HepG2 (cell line): ENCODE measurements around the gene TSNAX. TPM values are rescaled to one million over a fixed set of nuclear protein-coding genes. Genes with fewer than 3 reads are reported as not detected.

Experiments used
- ARID5B ChIP-seq: IDR thresholded peaks from 2 replicates; pipeline ENCODE4 v1.4.0; 2020; ENCODE audit warnings: mild to moderate bottlenecking, missing genetic modification reagents
- ISL2 ChIP-seq: sonication (generic); formaldehyde crosslinking; IDR thresholded peaks from 2 replicates; pipeline ENCODE4 v1.5.0; 2020; ENCODE audit warnings: missing genetic modification reagents
- MLX ChIP-seq: IDR thresholded peaks from 2 replicates; pipeline ENCODE4 v1.6.1; 2016
- SRSF1 ChIP-seq: fragments of 200-400 bp; formaldehyde crosslinking; optimal IDR thresholded peaks from 2 replicates; pipeline ENCODE3; 2017; ENCODE audit warnings: mild to moderate bottlenecking, low read depth, low read length, moderate library complexity
- ZBTB20 ChIP-seq: sonication (generic); formaldehyde crosslinking; IDR thresholded peaks from 2 replicates; pipeline ENCODE4 v1.8.1; 2023; ENCODE audit warnings: missing genetic modification reagents, low read depth, mild to moderate bottlenecking, borderline replicate concordance
- ZBTB40 ChIP-seq, 2 experiments: fragments of 450-650 bp in 1 of 2; sonication (generic) in 1 of 2; formaldehyde crosslinking in 1 of 2; IDR thresholded peaks; 2 replicates each; pipeline versions ENCODE4 v1.6.1 to v1.8.0; 2016 to 2022; ENCODE audit warnings: antibody characterized with exemption in 1 of 2, mild to moderate bottlenecking in 1 of 2, missing genetic modification reagents in 1 of 2
- ZNF484 ChIP-seq: sonication (generic); formaldehyde crosslinking; IDR thresholded peaks from 2 replicates; pipeline ENCODE4 v1.5.1; 2020; ENCODE audit warnings: mild to moderate bottlenecking, low read depth, missing genetic modification reagents, borderline replicate concordance
- polyA plus RNA-seq, 8 experiments: library from polyadenylated mRNA; depleted of rRNA in 3 of 8; stranded (reverse) in 7 of 8; unstranded in 1 of 8; fragments of >200 nt; fragmentation: Illumina TruSeq in 4 of 8; extraction: Trizol in 4 of 8; gene quantifications; 2 replicates each; pipeline versions ENCODE4 v1.2.1 to v1.2.3, GENCODE V29; 2011 to 2016; ENCODE audit warnings: low read depth in 4 of 8, missing spikeins in 1 of 8, mixed read lengths in 1 of 8; ENCODE audit not compliant: insufficient read depth in 1 of 8
- total RNA-seq, 5 experiments: library from RNA; depleted of rRNA; stranded (reverse); fragments of >200 nt; fragmentation: Illumina TruSeq; extraction: Trizol; gene quantifications; 2 replicates each; pipeline ENCODE4 v1.2.3, GENCODE V29; 2016; ENCODE audit warnings: low read depth in 1 of 5

Gene TSNAX
- total and polyA plus RNA-seq, 2 of the 13 experiments (the other 11 are each of a cell fraction or from before 2014, with no cell fraction given): 13.2 to 46.2 TPM

GRCh38 chr1:231596337-231596791 is 67.9 kb downstream of the TSNAX start (continued):
- TF ChIP-seq ARID5B (CRISPR knock-in tag) (peak; percentile 57), ZNF484 (no peak), ZBTB40 (IDR thresholded peaks at IDR 0.05) (no peak), ZBTB40 (CRISPR knock-in tag; IDR thresholded peaks at IDR 0.05) (no peak), SRSF1 (no peak), MLX (CRISPR knock-in tag) (no peak), ZBTB20 (CRISPR knock-in tag) (no peak), ISL2 (CRISPR knock-in tag) (no peak)
